CD4-positive, alpha-beta T cell treated with Interferon gamma for 1 hour (primary cell): ENCODE measurements around the gene EXOC4.

Experiments
- DNase-seq: peaks from one replicate; pipeline ENCODE4 v3.0.0-alpha.2; 2020

EXOC4 gene

GRCh38 chr7:133916621-133917020 lies 663.7 kb downstream of the EXOC4 start:
- no peak for DNase-seq

- no peak for DNase-seq
Measured at GRCh38 chr7:133919810-133920209, 666.9 kb downstream of the EXOC4 start.

GRCh38 chr7:133921635-133922182 lies 668.8 kb downstream of the EXOC4 start:
- no peak for DNase-seq

GRCh38 chr7:133923974-133924373 lies 671.1 kb downstream of the EXOC4 start:
- no peak for DNase-seq

- DNase-seq, result no peak
Measured at GRCh38 chr7:133931053-133931452, 678.2 kb downstream of the EXOC4 start.

GRCh38 chr7:133932591-133932990 lies 679.7 kb downstream of the EXOC4 start:
- no peak for DNase-seq

GRCh38 chr7:133934262-133934976 lies 681.5 kb downstream of the EXOC4 start:
- DNase-seq, result no peak

GRCh38 chr7:133934977-133935330 lies 682.1 kb downstream of the EXOC4 start:
- DNase-seq, result no peak

GRCh38 chr7:133936074-133936473 lies 683.2 kb downstream of the EXOC4 start:
- DNase-seq, result no peak

- no peak for DNase-seq
Measured at GRCh38 chr7:133937786-133938185, 684.9 kb downstream of the EXOC4 start.

GRCh38 chr7:133940368-133940767 lies 687.5 kb downstream of the EXOC4 start:
- no peak for DNase-seq

- no peak for DNase-seq
Measured at GRCh38 chr7:133941496-133941895, 688.6 kb downstream of the EXOC4 start.

GRCh38 chr7:133945497-133945896 lies 692.6 kb downstream of the EXOC4 start:
- DNase-seq, result no peak

- DNase-seq, result no peak
Measured at GRCh38 chr7:133947458-133948254, 694.8 kb downstream of the EXOC4 start.

GRCh38 chr7:133948588-133948987 lies 695.7 kb downstream of the EXOC4 start:
- no peak for DNase-seq

- no peak for DNase-seq
Measured at GRCh38 chr7:133950855-133951254, 698.0 kb downstream of the EXOC4 start.

- no peak for DNase-seq
Measured at GRCh38 chr7:133955208-133955607, 702.3 kb downstream of the EXOC4 start.

- DNase-seq, result no peak
Measured at GRCh38 chr7:133957845-133958244, 705.0 kb downstream of the EXOC4 start.

- DNase-seq, result no peak
Measured at GRCh38 chr7:133958822-133959221, 705.9 kb downstream of the EXOC4 start.

- DNase-seq, result no peak
Measured at GRCh38 chr7:133959505-133959904, 706.6 kb downstream of the EXOC4 start.

- no peak for DNase-seq
Measured at GRCh38 chr7:133961724-133962123, 708.8 kb downstream of the EXOC4 start.

- no peak for DNase-seq
Measured at GRCh38 chr7:133962646-133963045, 709.8 kb downstream of the EXOC4 start.

GRCh38 chr7:133963629-133964028 lies 710.8 kb downstream of the EXOC4 start:
- DNase-seq, result no peak

- DNase-seq, result no peak
Measured at GRCh38 chr7:133971625-133972024, 718.7 kb downstream of the EXOC4 start.
